Peyer's patch (tissue), 4 donors: ENCODE data around the gene TMEM271.

ENCODE experiments used
- POLR2A ChIP-seq, 2 donors: fragments of 450-650 bp; IDR thresholded peaks; one replicate each; pipeline ENCODE4 v1.5.1; 2017; ENCODE audit warnings: antibody characterized with exemption in 2 of 2, mild to moderate bottlenecking in 2 of 2, moderate library complexity in 2 of 2
- TF ChIP-seq, protein P1 (sequence below), 6 experiments: fragments of 450-650 bp in 4 of 6; fragments of 200-600 bp in 2 of 6; sonication (generic) in 1 of 6; IDR thresholded peaks; one replicate each; pipeline ENCODE4 v1.5.1; 2017 to 2019; ENCODE audit warnings: antibody characterized with exemption in 6 of 6, mild to moderate bottlenecking in 3 of 6, moderate library complexity in 1 of 6

- TF ChIP-seq, protein P1, sequence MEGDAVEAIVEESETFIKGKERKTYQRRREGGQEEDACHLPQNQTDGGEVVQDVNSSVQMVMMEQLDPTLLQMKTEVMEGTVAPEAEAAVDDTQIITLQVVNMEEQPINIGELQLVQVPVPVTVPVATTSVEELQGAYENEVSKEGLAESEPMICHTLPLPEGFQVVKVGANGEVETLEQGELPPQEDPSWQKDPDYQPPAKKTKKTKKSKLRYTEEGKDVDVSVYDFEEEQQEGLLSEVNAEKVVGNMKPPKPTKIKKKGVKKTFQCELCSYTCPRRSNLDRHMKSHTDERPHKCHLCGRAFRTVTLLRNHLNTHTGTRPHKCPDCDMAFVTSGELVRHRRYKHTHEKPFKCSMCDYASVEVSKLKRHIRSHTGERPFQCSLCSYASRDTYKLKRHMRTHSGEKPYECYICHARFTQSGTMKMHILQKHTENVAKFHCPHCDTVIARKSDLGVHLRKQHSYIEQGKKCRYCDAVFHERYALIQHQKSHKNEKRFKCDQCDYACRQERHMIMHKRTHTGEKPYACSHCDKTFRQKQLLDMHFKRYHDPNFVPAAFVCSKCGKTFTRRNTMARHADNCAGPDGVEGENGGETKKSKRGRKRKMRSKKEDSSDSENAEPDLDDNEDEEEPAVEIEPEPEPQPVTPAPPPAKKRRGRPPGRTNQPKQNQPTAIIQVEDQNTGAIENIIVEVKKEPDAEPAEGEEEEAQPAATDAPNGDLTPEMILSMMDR (IDR thresholded peaks at IDR 0.05) = no peak
- no peak for TF ChIP-seq POLR2A (IDR thresholded peaks at IDR 0.05)
Observed at GRCh38 chr4:568351-568652, 7.8 kb downstream of the TMEM271 start.
